Testis (tissue), 3 donors: ENCODE data around the gene HAPLN3. TPM values are rescaled to one million over a fixed set of nuclear protein-coding genes. Genes with fewer than 3 reads are reported as not detected.

ENCODE experiments used
- DNase-seq: peaks from one replicate; pipeline ENCODE4 v3.0.0-alpha.2; 2019
- H3K27ac ChIP-seq, 2 donors: fragments of 200-600 bp; sonication (generic); one replicate each; pipeline ENCODE4 v1.5.1; 2019
- H3K27me3 ChIP-seq: fragments of 200-600 bp; sonication (generic); one replicate; pipeline ENCODE4 v1.5.1; 2019
- H3K36me3 ChIP-seq: fragments of 200-600 bp; sonication (generic); one replicate; pipeline ENCODE4 v1.5.1; 2017; ENCODE audit warnings: low read depth; ENCODE audit errors: missing control alignments
- H3K4me1 ChIP-seq: fragments of 200-600 bp; sonication (generic); one replicate; pipeline ENCODE4 v1.5.1; 2019
- H3K4me3 ChIP-seq, 2 donors: fragments of 200-600 bp; sonication (generic); one replicate each; pipeline ENCODE4 v1.5.1; 2017 to 2019
- H3K9me3 ChIP-seq: fragments of 200-600 bp; sonication (generic); one replicate; pipeline ENCODE4 v1.5.1; 2017
- CTCF ChIP-seq, 3 experiments: fragments of 450-650 bp in 2 of 3; fragments of 200-600 bp in 1 of 3; sonication (generic) in 1 of 3; IDR thresholded peaks; one replicate each; pipeline ENCODE4 v1.5.1; 2016 to 2019; ENCODE audit warnings: antibody characterized with exemption in 3 of 3, mild to moderate bottlenecking in 2 of 3, moderate library complexity in 1 of 3
- POLR2A ChIP-seq: fragments of 450-650 bp; IDR thresholded peaks from one replicate; pipeline ENCODE4 v1.6.1; 2017; ENCODE audit warnings: antibody characterized with exemption, mild to moderate bottlenecking, moderate library complexity
- WGBS, 2 donors: methylation state at CpG; one replicate each; pipeline ENCODE4 v1.1.5; 2018; 5-methylcytosine and 5-hydroxymethylcytosine counted together
- intact Hi-C: fragments of 100-400 bp; cut with DNase I; formaldehyde crosslinking; loops from one replicate; pipeline ENCODE4 v1.15.1; 2023; ENCODE audit warnings: low total_unique reads
- polyA plus RNA-seq: library from polyadenylated mRNA; stranded (reverse); fragments of 350-450 nt; fragmentation: Illumina TruSeq; extraction: RNeasy Lipid Tissue Mini Kit (QIAGEN cat#74804); gene quantifications from one replicate; pipeline ENCODE4 v1.2.3, GENCODE V29; 2014; ENCODE audit warnings: low read depth, low replicate concordance; ENCODE audit not compliant: insufficient read depth
- total RNA-seq, 2 donors: library from RNA; depleted of rRNA; stranded (reverse); fragments of >200 nt; gene quantifications; one replicate each; pipeline ENCODE4 v1.2.3, GENCODE V29; 2016

HAPLN3 gene
- total and polyA plus RNA-seq, 3 donors from 2014 or later = 4.8 to 5.6 (median 5.0) TPM

GRCh38 chr15:88902221-88902835 is 7.0 kb upstream of the HAPLN3 start:
- H3K36me3 ChIP-seq = no peaks in the 10 kb centered on the region

GRCh38 chr15:88901508-88902220 is 6.3 kb upstream of the HAPLN3 start:
- H3K4me1 ChIP-seq = peaks cover 14% of the 10 kb centered on the region
- H3K4me3 ChIP-seq = no peak overlapping the region
- H3K36me3 ChIP-seq = no peaks in the 10 kb centered on the region
- H3K9me3 ChIP-seq = no peaks in the 10 kb centered on the region
- TF ChIP-seq CTCF (IDR thresholded peaks at IDR 0.05) (no peak), POLR2A (no peak)
- WGBS, 2 donors = 90 to 92% methylated on average over 12 to 15 of the region's 15 CpGs
- intact Hi-C loops = loop anchor here (10.0 kb wide), 1 partner anchor 113 kb away; no protein-coding TSS in a partner anchor
- H3K27ac ChIP-seq = no peak overlapping the region
- DNase-seq = no peak
- H3K27me3 ChIP-seq = no peaks in the 10 kb centered on the region

More at GRCh38 chr15:88902221-88902835, 7.0 kb upstream of the HAPLN3 start:
- TF ChIP-seq POLR2A (no peak), CTCF (IDR thresholded peaks at IDR 0.05) (no peak)
- H3K27ac ChIP-seq = no peak overlapping the region
- WGBS, 2 donors = 69 to 95% methylated on average over 3 to 6 of the region's 6 CpGs
- H3K4me1 ChIP-seq = peaks cover 10% of the 10 kb centered on the region
- H3K27me3 ChIP-seq = no peaks in the 10 kb centered on the region
- H3K9me3 ChIP-seq = no peaks in the 10 kb centered on the region
- no peak for DNase-seq
- intact Hi-C loops = loop anchor here (10.0 kb wide), 1 partner anchor 112 kb away; no protein-coding TSS in a partner anchor
- H3K4me3 ChIP-seq = no peak overlapping the region

DNA sequence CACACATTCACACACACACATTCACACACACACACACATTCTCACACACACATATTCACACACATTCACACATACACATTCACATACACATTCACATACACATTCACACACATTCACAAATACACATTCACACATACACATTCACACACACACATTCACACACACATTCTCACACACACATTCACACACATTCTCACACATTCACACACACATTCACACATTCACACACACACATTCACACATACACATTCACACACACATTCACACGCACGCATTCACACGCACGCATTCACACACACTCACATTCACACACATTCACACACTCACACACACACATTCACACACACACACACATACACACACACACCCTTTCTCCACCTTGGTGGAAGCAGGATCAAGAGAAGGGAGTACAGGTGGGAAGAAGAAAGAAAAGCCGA is 5.7 kb upstream of the HAPLN3 start:
- no peak for DNase-seq
- intact Hi-C loops = loop anchor here (10.0 kb wide), 1 partner anchor 114 kb away; no protein-coding TSS in a partner anchor
- Histone ChIP-seq H3K4me3 (no peak overlapping the region), H3K36me3 (no peaks in the 10 kb centered on the region), H3K4me1 (peaks cover 14% of the 10 kb centered on the region), H3K27me3 (no peaks in the 10 kb centered on the region), H3K27ac (no peak overlapping the region), H3K9me3 (no peaks in the 10 kb centered on the region)
- TF ChIP-seq POLR2A (no peak), CTCF (IDR thresholded peaks at IDR 0.05) (no peak)
- 72 to 75% methylated on average over 5 of the region's 5 CpGs for WGBS, 2 donors

DNA sequence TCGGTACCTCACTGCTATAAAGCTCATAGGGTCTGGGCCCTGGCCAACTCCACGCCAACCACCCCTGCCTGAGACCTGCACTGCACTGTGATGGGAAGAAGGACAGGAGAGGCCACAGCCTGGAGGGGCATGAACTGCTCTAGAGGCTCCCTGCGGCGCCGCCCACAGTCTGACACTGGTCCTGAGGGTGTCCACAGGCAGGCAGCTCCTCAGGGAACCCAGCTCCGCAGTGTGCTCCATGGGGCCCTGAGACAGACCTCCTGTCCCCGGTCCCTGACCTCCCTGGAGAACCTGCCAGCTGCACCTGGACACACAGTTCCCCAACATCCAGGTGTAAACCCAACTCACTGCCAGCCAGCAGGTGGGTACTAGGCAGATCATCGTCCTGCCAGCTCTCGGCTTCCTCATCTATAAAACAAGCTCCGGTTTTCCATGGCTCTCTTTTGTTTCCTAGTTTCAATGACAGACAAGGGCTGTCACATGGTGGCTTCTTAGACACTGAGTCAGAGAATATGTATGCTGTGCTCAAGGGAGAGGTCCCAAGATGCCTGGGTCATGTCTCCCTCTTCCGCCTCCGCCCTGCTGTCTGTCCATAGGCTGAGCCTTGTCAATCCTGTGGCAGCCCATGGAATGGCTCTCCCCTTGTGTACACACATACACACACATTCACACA is 5.1 kb upstream of the HAPLN3 start:
- DNase-seq = no peak
- Histone ChIP-seq H3K4me1 (peaks cover 14% of the 10 kb centered on the region), H3K9me3 (no peaks in the 10 kb centered on the region), H3K27ac (no peak overlapping the region), H3K36me3 (no peaks in the 10 kb centered on the region), H3K27me3 (no peaks in the 10 kb centered on the region), H3K4me3 (no peak overlapping the region)
- intact Hi-C loops = loop anchor here (10.0 kb wide), 1 partner anchor 114 kb away; no protein-coding TSS in a partner anchor
- TF ChIP-seq CTCF (IDR thresholded peaks at IDR 0.05) (no peak), POLR2A (no peak)
- WGBS, 2 donors = 91 to 92% methylated on average over 7 to 12 of the region's 12 CpGs
